SU-DHL-6 (cell line): ENCODE results near the gene CRYBG2.

Experiments used
- H2AFZ ChIP-seq: fragments of 200-600 bp; sonication (generic); 2 replicates; pipeline ENCODE4 v1.6.1; 2014; ENCODE audit warnings: low read depth, mild to moderate bottlenecking, moderate library complexity, mixed read lengths, antibody characterized with exemption, low read length; ENCODE audit not compliant: severe bottlenecking
- H3F3A ChIP-seq: fragments of 200-600 bp; shearing (Covaris generic); 2 replicates; pipeline ENCODE4 v1.6.0; 2016; ENCODE audit warnings: antibody characterized with exemption, mild to moderate bottlenecking; ENCODE audit not compliant: insufficient read depth
- H3K27ac ChIP-seq: fragments of 200-600 bp; sonication (generic); 2 replicates; pipeline ENCODE4 v1.5.1; 2016; ENCODE audit warnings: low read depth, mild to moderate bottlenecking, low read length, moderate library complexity, mixed read lengths
- H3K27me3 ChIP-seq: fragments of 200-600 bp; sonication (generic), shearing (Covaris generic); 2 replicates; pipeline ENCODE4 v1.6.0; 2014; ENCODE audit warnings: mild to moderate bottlenecking, low read length
- H3K36me3 ChIP-seq: fragments of 200-600 bp; sonication (generic); 2 replicates; pipeline ENCODE4 v1.6.1; 2014; ENCODE audit warnings: mild to moderate bottlenecking, low read length, mixed read lengths
- H3K4me2 ChIP-seq: fragments of 300-600, 200-600 bp; shearing (Covaris generic), sonication (generic); 2 replicates; pipeline ENCODE4 v1.6.0; 2014; ENCODE audit warnings: low read length, low read depth, mild to moderate bottlenecking; ENCODE audit not compliant: poor library complexity, severe bottlenecking
- H3K4me3 ChIP-seq: fragments of 200-600 bp; sonication (generic); 2 replicates; pipeline ENCODE4 v1.5.1; 2014; ENCODE audit warnings: antibody characterized with exemption, low read length, mild to moderate bottlenecking, mixed read lengths; ENCODE audit not compliant: insufficient read depth, poor library complexity, severe bottlenecking
- H3K79me2 ChIP-seq: fragments of 200-600 bp; sonication (generic); 2 replicates; pipeline ENCODE4 v1.6.1; 2014; ENCODE audit warnings: mild to moderate bottlenecking, low read length, moderate library complexity; ENCODE audit not compliant: insufficient read depth
- H3K9ac ChIP-seq: fragments of 200-600 bp; sonication (generic); 2 replicates; pipeline ENCODE4 v1.7.0; 2014; ENCODE audit warnings: mild to moderate bottlenecking, low read length
- H3K9me2 ChIP-seq: fragments of 200-600 bp; sonication (generic); replicated peaks from 2 replicates; pipeline ENCODE4 v1.6.1; 2014; ENCODE audit warnings: low read length; ENCODE audit not compliant: insufficient read depth
- H3K9me3 ChIP-seq: fragments of 200-600 bp; sonication (generic); 2 replicates; pipeline ENCODE4 v1.6.1; 2014; ENCODE audit warnings: low read length, mixed read lengths; ENCODE audit not compliant: insufficient read depth
- H4K20me1 ChIP-seq: fragments of 200-600 bp; sonication (generic); 2 replicates; pipeline ENCODE4 v1.6.1; 2014; ENCODE audit warnings: low read depth, mild to moderate bottlenecking, antibody characterized with exemption, low read length, moderate library complexity, mixed read lengths
- EZH2phosphoT487 ChIP-seq: fragments of 200-600 bp; sonication (generic), shearing (Covaris generic); conservative IDR thresholded peaks from 2 replicates; pipeline ENCODE4 v1.6.1; 2018; ENCODE audit warnings: mild to moderate bottlenecking, antibody characterized with exemption, low read length, moderate library complexity, mixed read lengths
- TF ChIP-seq, protein P1 (sequence below): fragments of 200-600 bp; sonication (generic); IDR thresholded peaks from one replicate; pipeline ENCODE4 v1.5.1; 2017; ENCODE audit warnings: antibody characterized with exemption, mild to moderate bottlenecking, low read length, moderate library complexity; ENCODE audit not compliant: insufficient read depth, poor library complexity, severe bottlenecking

The CRYBG2 gene

DNA sequence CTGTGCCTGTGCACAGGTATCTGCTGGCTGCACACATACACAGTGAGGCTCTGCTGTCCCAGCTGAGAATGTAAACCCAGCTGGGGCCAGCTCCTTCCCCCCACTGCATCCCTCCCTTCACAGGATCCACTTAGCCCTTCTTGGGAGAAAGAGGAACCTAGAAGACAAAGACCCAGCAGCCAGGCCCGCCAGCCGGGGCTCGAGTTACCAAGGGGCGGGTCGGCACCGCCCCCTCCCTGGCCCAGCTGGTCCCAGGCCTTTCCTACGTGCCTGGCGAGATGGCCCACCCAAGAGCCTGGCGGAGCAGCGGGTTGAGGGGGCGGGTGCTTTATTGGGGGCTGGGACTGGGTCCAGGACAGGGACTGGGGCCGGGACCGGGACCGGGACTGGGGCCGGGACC is 72.0 kb downstream of the CRYBG2 start:
- TF ChIP-seq, protein P1, sequence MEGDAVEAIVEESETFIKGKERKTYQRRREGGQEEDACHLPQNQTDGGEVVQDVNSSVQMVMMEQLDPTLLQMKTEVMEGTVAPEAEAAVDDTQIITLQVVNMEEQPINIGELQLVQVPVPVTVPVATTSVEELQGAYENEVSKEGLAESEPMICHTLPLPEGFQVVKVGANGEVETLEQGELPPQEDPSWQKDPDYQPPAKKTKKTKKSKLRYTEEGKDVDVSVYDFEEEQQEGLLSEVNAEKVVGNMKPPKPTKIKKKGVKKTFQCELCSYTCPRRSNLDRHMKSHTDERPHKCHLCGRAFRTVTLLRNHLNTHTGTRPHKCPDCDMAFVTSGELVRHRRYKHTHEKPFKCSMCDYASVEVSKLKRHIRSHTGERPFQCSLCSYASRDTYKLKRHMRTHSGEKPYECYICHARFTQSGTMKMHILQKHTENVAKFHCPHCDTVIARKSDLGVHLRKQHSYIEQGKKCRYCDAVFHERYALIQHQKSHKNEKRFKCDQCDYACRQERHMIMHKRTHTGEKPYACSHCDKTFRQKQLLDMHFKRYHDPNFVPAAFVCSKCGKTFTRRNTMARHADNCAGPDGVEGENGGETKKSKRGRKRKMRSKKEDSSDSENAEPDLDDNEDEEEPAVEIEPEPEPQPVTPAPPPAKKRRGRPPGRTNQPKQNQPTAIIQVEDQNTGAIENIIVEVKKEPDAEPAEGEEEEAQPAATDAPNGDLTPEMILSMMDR, result no peak
- no peak for TF ChIP-seq EZH2phosphoT487
- peak overlapping the region; percentile 36; the same call in 1 of the 2 replicates for H3K27ac ChIP-seq
- no peaks in the 10 kb centered on the region for H3K36me3 ChIP-seq
- H3K9ac ChIP-seq, result no peak overlapping the region
- H4K20me1 ChIP-seq, result no peaks in the 10 kb centered on the region; the same call in 1 of the 2 replicates
- H3K4me2 ChIP-seq, result no peak overlapping the region
- H2AFZ ChIP-seq, result no peak overlapping the region
- no peaks in the 10 kb centered on the region for H3K9me2 ChIP-seq
- peaks cover 30% of the 10 kb centered on the region for H3F3A ChIP-seq
- no peaks in the 10 kb centered on the region for H3K9me3 ChIP-seq
- H3K79me2 ChIP-seq, result peaks cover 4% of the 10 kb centered on the region; the same call in 1 of the 2 replicates
- no peaks in the 10 kb centered on the region for H3K27me3 ChIP-seq
- no peak overlapping the region for H3K4me3 ChIP-seq

GRCh38 chr1:26281091-26281958 is 72.6 kb downstream of the CRYBG2 start:
- Histone ChIP-seq H3K79me2 (peaks cover 4% of the 10 kb centered on the region; the same call in 1 of the 2 replicates), H2AFZ (no peak overlapping the region), H3K36me3 (no peaks in the 10 kb centered on the region), H3K9me2 (no peaks in the 10 kb centered on the region), H3K9me3 (no peaks in the 10 kb centered on the region), H3F3A (peaks cover 23% of the 10 kb centered on the region), H4K20me1 (no peaks in the 10 kb centered on the region; the same call in 1 of the 2 replicates), H3K9ac (peak overlapping the region; percentile 72; the same call in 1 of the 2 replicates), H3K4me3 (no peak overlapping the region), H3K4me2 (peak overlapping the region; percentile 77), H3K27ac (peak overlapping the region; percentile 36), H3K27me3 (no peaks in the 10 kb centered on the region)
- no peak for TF ChIP-seq EZH2phosphoT487
- TF ChIP-seq, protein P1, result no peak

DNA sequence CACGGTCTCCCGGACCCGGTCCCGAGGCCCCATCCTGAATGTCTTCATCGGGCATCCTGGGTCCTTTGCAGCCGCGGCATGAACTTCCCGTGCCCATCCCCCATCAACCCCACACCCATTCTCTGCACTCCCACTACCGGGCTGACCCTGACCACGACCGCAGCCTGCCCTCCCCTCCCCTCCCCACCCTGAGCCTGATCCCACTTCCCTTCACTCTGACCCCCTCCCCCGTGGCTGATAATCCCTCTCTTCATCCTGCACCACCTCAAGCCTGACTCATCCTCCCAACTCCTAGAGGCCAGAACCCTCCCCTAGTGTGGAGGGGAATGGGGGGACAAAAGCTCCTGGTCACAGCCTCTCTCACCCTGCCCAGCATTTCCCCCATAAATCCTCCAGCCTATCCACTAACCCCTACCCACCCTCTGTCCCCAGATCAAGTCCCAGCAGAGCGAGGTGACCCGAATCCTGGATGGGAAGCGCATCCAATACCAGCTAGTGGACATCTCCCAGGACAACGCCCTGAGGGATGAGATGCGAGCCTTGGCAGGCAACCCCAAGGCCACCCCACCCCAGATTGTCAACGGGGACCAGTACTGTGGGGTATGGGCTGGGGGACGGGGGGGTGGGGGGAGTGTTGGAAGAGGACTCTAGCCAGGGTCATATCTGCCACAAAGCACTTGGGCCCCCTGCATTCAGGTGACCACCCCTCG is 73.4 kb downstream of the CRYBG2 start:
- no peaks in the 10 kb centered on the region for H3K9me3 ChIP-seq
- H3F3A ChIP-seq, result peaks cover 19% of the 10 kb centered on the region
- peak overlapping the region; percentile 46 for H2AFZ ChIP-seq
- H3K79me2 ChIP-seq, result peaks cover 4% of the 10 kb centered on the region; the same call in 1 of the 2 replicates
- H3K9ac ChIP-seq, result peak overlapping the region; percentile 72
- TF ChIP-seq, protein P1, result no peak
- TF ChIP-seq EZH2phosphoT487, result no peak
- H3K9me2 ChIP-seq, result no peaks in the 10 kb centered on the region
- H3K4me2 ChIP-seq, result peak overlapping the region; percentile 77
- no peaks in the 10 kb centered on the region; the same call in 1 of the 2 replicates for H4K20me1 ChIP-seq
- peak overlapping the region; percentile 78 for H3K27ac ChIP-seq
- H3K36me3 ChIP-seq, result no peaks in the 10 kb centered on the region
- H3K27me3 ChIP-seq, result no peaks in the 10 kb centered on the region
- peak overlapping the region; percentile 60 for H3K4me3 ChIP-seq
